RWPE2 (cell line): ENCODE results near the gene CASP6.

Source experiments
- ATAC-seq: fragments of 200-7000 bp; cut with Tn5 transposase; 3 replicates; pipeline ENCODE4 v1.9.1; 2021; ENCODE audit warnings: low read depth
- DNase-seq: peaks from one replicate; pipeline ENCODE4 v3.0.0-alpha.2; 2020; ENCODE audit warnings: low spot score
- H3K27ac ChIP-seq: fragments of 450-650 bp; 2 replicates; pipeline ENCODE4 v1.5.1; 2017; ENCODE audit warnings: mild to moderate bottlenecking; ENCODE audit not compliant: poor library complexity, severe bottlenecking
- H3K27me3 ChIP-seq: fragments of 250-450 bp; sonication (Bioruptor Pico); 2 replicates; pipeline ENCODE4 v1.5.1; 2021; ENCODE audit warnings: mild to moderate bottlenecking, moderate library complexity; ENCODE audit not compliant: insufficient read depth, poor library complexity, severe bottlenecking
- H3K36me3 ChIP-seq: fragments of 250-450 bp; sonication (Bioruptor Pico); 2 replicates; pipeline ENCODE4 v1.5.1; 2020; ENCODE audit warnings: low read depth, mild to moderate bottlenecking, moderate library complexity
- H3K4me1 ChIP-seq: fragments of 250-450 bp; sonication (Bioruptor Pico); 2 replicates; pipeline ENCODE4 v1.5.1; 2021; ENCODE audit warnings: mild to moderate bottlenecking, moderate library complexity; ENCODE audit not compliant: insufficient read depth, poor library complexity, severe bottlenecking
- H3K4me3 ChIP-seq: fragments of 250-450 bp; sonication (Bioruptor Pico); 2 replicates; pipeline ENCODE4 v1.5.1; 2021; ENCODE audit warnings: mild to moderate bottlenecking, moderate library complexity; ENCODE audit not compliant: severe bottlenecking
- H3K9me3 ChIP-seq: fragments of 250-450 bp; sonication (Bioruptor Pico); 2 replicates; pipeline ENCODE4 v1.5.1; 2021; ENCODE audit warnings: mild to moderate bottlenecking, moderate library complexity; ENCODE audit not compliant: severe bottlenecking
- TF ChIP-seq, protein P1 (sequence below): fragments of 450-650 bp; IDR thresholded peaks from one replicate; pipeline ENCODE4 v1.5.1; 2017; ENCODE audit warnings: mild to moderate bottlenecking, moderate library complexity; ENCODE audit not compliant: poor library complexity, severe bottlenecking

The CASP6 gene

DNA sequence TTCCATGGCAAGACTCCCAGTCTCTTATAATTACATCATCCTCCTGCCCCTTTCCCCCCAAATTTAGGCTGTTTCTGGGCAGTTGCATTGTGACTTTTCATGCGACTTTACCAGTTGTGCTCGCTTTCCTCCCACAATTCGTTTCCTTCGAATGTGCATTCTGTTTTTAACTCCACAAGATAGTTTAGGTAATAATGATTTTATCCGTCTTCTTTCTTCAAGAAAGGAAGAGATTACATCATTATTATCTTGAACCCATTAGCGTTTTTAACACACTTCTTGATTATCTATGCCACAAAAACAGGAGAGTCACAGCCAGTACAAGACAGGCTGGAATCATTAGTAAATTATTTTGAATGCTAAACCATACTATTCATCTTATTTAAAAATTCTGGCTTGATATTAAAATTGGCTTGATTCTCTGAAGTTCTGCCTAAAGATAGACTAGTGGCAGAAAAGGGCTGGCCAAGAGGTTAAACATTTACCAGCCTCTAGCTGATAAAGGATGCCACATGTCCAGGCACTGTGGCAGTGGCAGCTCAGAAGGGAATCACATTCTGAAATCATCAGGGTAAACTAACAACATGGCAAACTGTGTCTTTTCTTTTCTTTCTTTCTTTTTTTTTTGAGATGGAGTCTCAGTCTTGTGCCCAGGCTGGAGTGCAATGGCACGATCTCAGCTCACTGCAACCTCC, 46.3 kb upstream of the CASP6 start:
- DNase-seq (no peak), ATAC-seq (no peak)
- TF ChIP-seq, protein P1, sequence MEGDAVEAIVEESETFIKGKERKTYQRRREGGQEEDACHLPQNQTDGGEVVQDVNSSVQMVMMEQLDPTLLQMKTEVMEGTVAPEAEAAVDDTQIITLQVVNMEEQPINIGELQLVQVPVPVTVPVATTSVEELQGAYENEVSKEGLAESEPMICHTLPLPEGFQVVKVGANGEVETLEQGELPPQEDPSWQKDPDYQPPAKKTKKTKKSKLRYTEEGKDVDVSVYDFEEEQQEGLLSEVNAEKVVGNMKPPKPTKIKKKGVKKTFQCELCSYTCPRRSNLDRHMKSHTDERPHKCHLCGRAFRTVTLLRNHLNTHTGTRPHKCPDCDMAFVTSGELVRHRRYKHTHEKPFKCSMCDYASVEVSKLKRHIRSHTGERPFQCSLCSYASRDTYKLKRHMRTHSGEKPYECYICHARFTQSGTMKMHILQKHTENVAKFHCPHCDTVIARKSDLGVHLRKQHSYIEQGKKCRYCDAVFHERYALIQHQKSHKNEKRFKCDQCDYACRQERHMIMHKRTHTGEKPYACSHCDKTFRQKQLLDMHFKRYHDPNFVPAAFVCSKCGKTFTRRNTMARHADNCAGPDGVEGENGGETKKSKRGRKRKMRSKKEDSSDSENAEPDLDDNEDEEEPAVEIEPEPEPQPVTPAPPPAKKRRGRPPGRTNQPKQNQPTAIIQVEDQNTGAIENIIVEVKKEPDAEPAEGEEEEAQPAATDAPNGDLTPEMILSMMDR = no peak
- no peak overlapping the region for H3K27ac ChIP-seq
- H3K36me3 ChIP-seq = no peaks in the 10 kb centered on the region
- H3K9me3 ChIP-seq = no peaks in the 10 kb centered on the region
- no peak overlapping the region for H3K4me3 ChIP-seq
- no peaks in the 10 kb centered on the region for H3K4me1 ChIP-seq
- H3K27me3 ChIP-seq = no peaks in the 10 kb centered on the region

DNA sequence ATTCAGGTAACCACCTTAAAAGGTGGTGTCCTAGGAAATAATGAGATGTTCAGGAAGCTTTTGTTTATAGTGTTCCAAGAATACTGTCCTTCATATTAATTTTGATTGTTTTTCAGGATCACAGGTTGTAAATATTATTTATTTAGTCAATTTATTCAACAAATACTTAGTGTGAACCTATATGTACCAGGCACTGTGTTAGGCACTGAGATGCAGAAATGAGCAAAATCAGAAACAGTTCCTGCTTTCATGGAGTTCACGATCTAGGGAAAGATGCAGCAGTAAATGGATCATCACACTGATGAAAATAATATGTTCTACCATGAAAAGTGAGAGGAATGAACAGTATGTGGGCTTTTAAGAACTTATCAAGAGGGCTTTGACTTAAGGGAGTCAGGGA, 44.9 kb upstream of the CASP6 start:
- Histone ChIP-seq H3K27me3 (no peaks in the 10 kb centered on the region), H3K9me3 (no peaks in the 10 kb centered on the region), H3K4me3 (no peak overlapping the region), H3K4me1 (no peaks in the 10 kb centered on the region), H3K36me3 (no peaks in the 10 kb centered on the region), H3K27ac (no peak overlapping the region)
- TF ChIP-seq, protein P1 = no peak
- ATAC-seq (no peak), DNase-seq (no peak)

DNA sequence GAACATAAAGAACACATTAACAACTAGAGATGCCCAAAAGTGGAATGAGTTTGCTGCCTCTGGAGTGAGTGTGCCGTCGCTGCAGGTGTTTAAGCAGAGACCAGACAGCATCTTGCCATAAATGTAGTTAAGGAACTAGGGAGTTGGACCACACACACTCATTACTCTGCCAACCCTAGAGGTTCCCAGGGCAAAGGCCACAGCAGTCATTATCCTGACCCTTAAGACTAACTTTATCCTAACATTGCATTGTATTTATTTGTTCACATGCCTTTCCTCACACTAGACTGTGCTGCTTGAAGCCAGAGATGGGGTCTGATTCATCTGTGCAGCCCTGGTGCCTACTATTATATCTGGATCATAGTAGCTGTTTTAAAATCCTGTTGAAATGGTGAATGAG, 43.5 kb upstream of the CASP6 start:
- H3K36me3 ChIP-seq = no peaks in the 10 kb centered on the region
- no peak overlapping the region for H3K27ac ChIP-seq
- H3K4me1 ChIP-seq = no peaks in the 10 kb centered on the region
- no peaks in the 10 kb centered on the region for H3K9me3 ChIP-seq
- ATAC-seq (no peak), DNase-seq (no peak)
- no peak overlapping the region for H3K4me3 ChIP-seq
- no peaks in the 10 kb centered on the region for H3K27me3 ChIP-seq
- TF ChIP-seq, protein P1 = no peak

DNA sequence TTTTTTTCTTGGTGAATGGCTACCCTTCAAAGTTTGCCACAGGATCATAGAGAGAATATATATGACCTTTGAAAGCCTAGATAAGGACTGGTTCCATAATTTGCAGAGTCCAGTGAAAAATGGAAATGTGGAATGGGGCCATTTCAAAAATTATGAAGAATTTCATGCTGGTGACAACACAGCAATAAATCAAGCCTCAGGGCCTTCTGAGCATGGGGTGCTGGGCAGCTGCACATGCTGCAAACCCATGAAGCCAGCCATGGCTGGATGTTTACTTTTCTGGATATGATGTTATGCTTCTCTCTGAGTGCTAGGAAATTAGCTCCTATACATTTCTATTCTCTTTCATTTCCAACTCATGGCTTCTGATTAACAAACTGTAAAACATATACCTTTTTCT, 42.6 kb upstream of the CASP6 start:
- TF ChIP-seq, protein P1 = no peak
- DNase-seq = no peak
- Histone ChIP-seq H3K4me1 (no peaks in the 10 kb centered on the region), H3K36me3 (no peaks in the 10 kb centered on the region), H3K27ac (no peak overlapping the region), H3K27me3 (no peaks in the 10 kb centered on the region), H3K4me3 (no peak overlapping the region), H3K9me3 (no peaks in the 10 kb centered on the region)
- ATAC-seq = no peak

DNA sequence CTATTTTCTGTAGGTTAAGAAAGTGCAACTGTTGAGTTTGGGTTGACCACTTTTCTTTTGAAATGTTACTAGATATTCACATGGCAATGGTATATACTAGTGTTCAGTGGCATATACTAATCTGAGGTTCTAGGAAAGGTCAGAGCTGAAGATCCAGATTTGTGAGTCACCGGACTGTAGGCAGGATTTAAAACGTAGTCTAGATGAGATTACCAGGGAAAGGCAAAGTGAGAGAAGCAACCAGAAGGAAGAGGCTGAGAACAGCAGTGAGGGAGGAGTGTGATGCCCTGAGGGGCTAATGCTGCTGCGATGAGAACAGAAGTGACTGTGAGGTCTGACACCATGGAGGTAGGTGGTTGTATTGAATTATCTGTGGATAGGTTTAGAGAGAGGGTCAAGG, 36.3 kb upstream of the CASP6 start:
- DNase-seq = no peak
- Histone ChIP-seq H3K27ac (no peak overlapping the region), H3K36me3 (no peaks in the 10 kb centered on the region), H3K4me1 (no peaks in the 10 kb centered on the region), H3K4me3 (no peak overlapping the region), H3K9me3 (no peaks in the 10 kb centered on the region), H3K27me3 (no peaks in the 10 kb centered on the region)
- no peak for ATAC-seq
- TF ChIP-seq, protein P1 = no peak
